HepG2 (cell line): ENCODE results near the gene ACAD8. TPM values are rescaled to one million over a fixed set of nuclear protein-coding genes. Genes with fewer than 3 reads are reported as not detected.
A peak's percentile ranks its signal among the peaks of the same experiment; 100 is the strongest.

Experiments used
- ATAC-seq: fragments of 200-7000 bp; cut with Tn5 transposase; 3 replicates; pipeline ENCODE4 v1.9.1; 2020; ENCODE audit warnings: mild to moderate bottlenecking, moderate library complexity
- BruUV-seq: library from RNA; stranded (reverse); fragments of 400-500 nt; replicated peaks from 2 replicates; lab custom pipeline; 2021; lab: Mats Ljungman, UMichigan
- CTCF ChIA-PET: fragments of 300-600 bp; formaldehyde crosslinking; extraction: SDS; loops from one replicate; lab custom pipeline; 2021; ENCODE audit warnings: low total read pairs, inconsistent platforms, low intra/inter-chr PET ratio; lab: Yijun Ruan, JAX
- POLR2A ChIA-PET: fragments of 350-600 bp; sonication (Branson Sonifier 250); formaldehyde crosslinking; loops from one replicate; lab custom pipeline; 2020; ENCODE audit warnings: antibody characterized with exemption, inconsistent platforms; lab: Yijun Ruan, JAX
- DNase-seq: peaks from one replicate; pipeline ENCODE4 v3.0.0-alpha.2; 2015; ENCODE audit warnings: low spot score
- FAIRE-seq: peaks from 3 replicates; lab custom pipeline; 2011; peaks lifted over from hg19 to GRCh38; lab: Jason Lieb, UNC
- H2AFZ ChIP-seq: one replicate; pipeline ENCODE4 v1.6.1; 2011; ENCODE audit warnings: low read length, inconsistent platforms
- H3K27ac ChIP-seq: fragments of 300-600 bp; 3 replicates; pipeline ENCODE4 v1.8.0; 2011; ENCODE audit warnings: mixed run types, mild to moderate bottlenecking, mixed read lengths, low read length, inconsistent platforms; ENCODE audit not compliant: insufficient read depth; ENCODE audit errors: extremely low read length
- H3K27me3 ChIP-seq, 2 experiments: fragments of 200-600 bp in 1 of 2; 2 replicates in 1 of 2; 3 replicates in 1 of 2; pipeline versions ENCODE4 v1.6.0 to v1.8.0; 2011; ENCODE audit warnings: low read length in 2 of 2, mild to moderate bottlenecking in 2 of 2, moderate library complexity in 2 of 2, inconsistent platforms in 1 of 2; ENCODE audit not compliant: insufficient read depth in 2 of 2, control insufficient read depth in 1 of 2
- H3K36me3 ChIP-seq, 2 experiments: fragments of 200-600 bp in 1 of 2; replicated peaks in 1 of 2; 2 replicates in 1 of 2; 3 replicates in 1 of 2; pipeline versions ENCODE4 v1.5.1 to v1.8.0; 2011; ENCODE audit warnings: low read length in 2 of 2, inconsistent platforms in 1 of 2; ENCODE audit not compliant: insufficient read depth in 2 of 2, control insufficient read depth in 1 of 2
- H3K4me1 ChIP-seq: 2 replicates; pipeline ENCODE4 v1.5.1; 2012; ENCODE audit warnings: low read length, inconsistent platforms; ENCODE audit not compliant: insufficient read depth
- H3K4me2 ChIP-seq: 2 replicates; pipeline ENCODE4 v1.6.0; 2011; ENCODE audit warnings: low read depth, low read length, inconsistent platforms
- H3K4me3 ChIP-seq, 3 experiments: fragments of 200-600 bp in 1 of 3; sonication (generic), shearing (Covaris generic) in 1 of 3; replicated peaks in 1 of 3; 2 replicates each; pipeline ENCODE4 v1.5.1; 2011 to 2016; ENCODE audit warnings: low read length in 3 of 3, inconsistent platforms in 2 of 3, low read depth in 2 of 3, mild to moderate bottlenecking in 2 of 3, control low read depth in 1 of 3, mixed read lengths in 1 of 3; ENCODE audit not compliant: insufficient read depth in 1 of 3
- H3K79me2 ChIP-seq: one replicate; pipeline ENCODE4 v1.6.1; 2011; ENCODE audit warnings: low read length, inconsistent platforms; ENCODE audit not compliant: insufficient read depth
- H3K9ac ChIP-seq: 2 replicates; pipeline ENCODE4 v1.6.0; 2011; ENCODE audit warnings: mild to moderate bottlenecking, low read depth, low read length, inconsistent platforms; ENCODE audit not compliant: insufficient read depth
- H3K9me3 ChIP-seq: 2 replicates; pipeline ENCODE4 v1.5.1; 2012; ENCODE audit warnings: mild to moderate bottlenecking, low read length
- H4K20me1 ChIP-seq: 2 replicates; pipeline ENCODE4 v1.6.0; 2011; ENCODE audit warnings: inconsistent platforms, mild to moderate bottlenecking, low read length, moderate library complexity; ENCODE audit not compliant: insufficient read depth
- AHR ChIP-seq: IDR thresholded peaks from 2 replicates; pipeline ENCODE4 v1.6.1; 2018; ENCODE audit warnings: missing genetic modification reagents, missing compliant biosample characterization
- ATRX ChIP-seq: sonication (generic); formaldehyde crosslinking; IDR thresholded peaks from 2 replicates; pipeline ENCODE4 v1.4.0; 2020; ENCODE audit warnings: missing genetic modification reagents, borderline replicate concordance
- CTCF ChIP-seq: sonication (generic); formaldehyde crosslinking; IDR thresholded peaks from 2 replicates; pipeline ENCODE4 v1.5.0; 2020; ENCODE audit warnings: mild to moderate bottlenecking, missing genetic modification reagents, moderate library complexity
- FOXK1 ChIP-seq: sonication (generic); formaldehyde crosslinking; IDR thresholded peaks from 2 replicates; pipeline ENCODE4 v1.4.0; 2020; ENCODE audit warnings: low read depth, missing genetic modification reagents, borderline replicate concordance
- HMGXB4 ChIP-seq, 2 experiments: sonication (generic) in 1 of 2; formaldehyde crosslinking in 1 of 2; IDR thresholded peaks; 2 replicates each; pipeline versions ENCODE4 v1.4.0 to v1.6.1; 2018 to 2020; ENCODE audit warnings: missing genetic modification reagents in 2 of 2, borderline replicate concordance in 1 of 2, low read depth in 1 of 2, mild to moderate bottlenecking in 1 of 2, missing biosample characterization in 1 of 2
- NFYB ChIP-seq: sonication (generic); formaldehyde crosslinking; IDR thresholded peaks from 2 replicates; pipeline ENCODE4 v1.4.0; 2020; ENCODE audit warnings: missing genetic modification reagents
- RAD21 ChIP-seq: fragments of 450-650 bp; formaldehyde crosslinking; IDR thresholded peaks from 2 replicates; pipeline ENCODE4 v1.5.0; 2020; ENCODE audit warnings: mild to moderate bottlenecking
- STAG1 ChIP-seq: sonication (generic); formaldehyde crosslinking; IDR thresholded peaks from 2 replicates; pipeline ENCODE4 v1.4.0; 2020; ENCODE audit warnings: missing genetic modification reagents
- ZNF142 ChIP-seq: sonication (generic); formaldehyde crosslinking; IDR thresholded peaks from 2 replicates; pipeline ENCODE4 v1.4.0; 2020; ENCODE audit warnings: missing genetic modification reagents
- ZNF251 ChIP-seq: sonication (generic); formaldehyde crosslinking; IDR thresholded peaks from 2 replicates; pipeline ENCODE4 v1.9.0; 2021; ENCODE audit warnings: mild to moderate bottlenecking, missing genetic modification reagents
- ZNF280B ChIP-seq: sonication (generic); formaldehyde crosslinking; IDR thresholded peaks from 2 replicates; pipeline ENCODE4 v1.5.0; 2020; ENCODE audit warnings: missing genetic modification reagents, mild to moderate bottlenecking, borderline replicate concordance
- WGBS: methylation state at CpG from one replicate; pipeline ENCODE4 v1.1.6; 2017; ENCODE audit warnings: low lambda C conversion rate; 5-methylcytosine and 5-hydroxymethylcytosine counted together
- in situ Hi-C: cut with HindIII; loops from 2 replicates; pipeline ENCODE4 v1.10.0; 2017; ENCODE audit warnings: low pct_unique_long_range_greater_than_20kb; ENCODE audit not compliant: extremely low pct_ligation_motif_present
- intact Hi-C: fragments of 100-400 bp; cut with micrococcal nuclease; formaldehyde crosslinking; loops from one replicate; pipeline ENCODE4 v1.10.0; 2022; ENCODE audit not compliant: unreplicated experiment
- polyA plus RNA-seq, 8 experiments: library from polyadenylated mRNA; depleted of rRNA in 3 of 8; stranded (reverse) in 7 of 8; unstranded in 1 of 8; fragments of >200 nt; fragmentation: Illumina TruSeq in 4 of 8; extraction: Trizol in 4 of 8; gene quantifications; 2 replicates each; pipeline versions ENCODE4 v1.2.1 to v1.2.3, GENCODE V29; 2011 to 2016; ENCODE audit warnings: low read depth in 4 of 8, missing spikeins in 1 of 8, mixed read lengths in 1 of 8; ENCODE audit not compliant: insufficient read depth in 1 of 8
- total RNA-seq, 5 experiments: library from RNA; depleted of rRNA; stranded (reverse); fragments of >200 nt; fragmentation: Illumina TruSeq; extraction: Trizol; gene quantifications; 2 replicates each; pipeline ENCODE4 v1.2.3, GENCODE V29; 2016; ENCODE audit warnings: low read depth in 1 of 5

The ACAD8 gene
- total and polyA plus RNA-seq, 2 of the 13 experiments (the other 11 are each of a cell fraction or from before 2014, with no cell fraction given), result 13.5 to 20.3 TPM

- POLR2A ChIA-PET, result no interaction called here
- Histone ChIP-seq H3K9me3 (no peaks in the 10 kb centered on the region), H2AFZ (no peak overlapping the region), H3K36me3 (peaks cover 10 to 47% of the 10 kb centered on the region in 2 experiments; a peak in 4 of 5 replicates), H3K27ac (no peak overlapping the region), H3K9ac (no peak overlapping the region), H3K4me1 (no peaks in the 10 kb centered on the region), H4K20me1 (no peaks in the 10 kb centered on the region), H3K27me3 (no peaks in the 10 kb centered on the region), H3K4me2 (no peak overlapping the region), H3K79me2 (no peaks in the 10 kb centered on the region), H3K4me3 (no peak overlapping the region)
- DNase-seq (peak; percentile 20), ATAC-seq (peak; percentile 95), FAIRE-seq (no peak)
- WGBS, result 85% methylated on average over 11 of the region's 14 CpGs
- BruUV-seq, result no TSS peak
- intact Hi-C loops (no loop called here), in situ Hi-C loops (no loop called here)
- CTCF ChIA-PET, result interaction anchor here (0.8 to 1.5 kb wide), 2 partner anchors 54 to 99 kb away, joined by 3 to 5 read pairs; no protein-coding TSS in a partner anchor
- TF ChIP-seq CTCF, result peak; percentile 75
- TF ChIP-seq ATRX (CRISPR knock-in tag), result no peak
- TF ChIP-seq AHR (CRISPR knock-in tag), result no peak
- no peak for TF ChIP-seq ZNF280B (CRISPR knock-in tag)
- peak; percentile 58 for TF ChIP-seq STAG1 (CRISPR knock-in tag)
- no peak for TF ChIP-seq NFYB (CRISPR knock-in tag)
- TF ChIP-seq HMGXB4 (CRISPR knock-in tag; IDR thresholded peaks at IDR 0.05; ENCODE audit: borderline replicate concordance in 1 of 2, low read depth in 1 of 2), result no peak
- peak; percentile 87; the same call in 1 of the 2 replicates for TF ChIP-seq FOXK1
- no peak for TF ChIP-seq ZNF251 (CRISPR knock-in tag)
- no peak for TF ChIP-seq ZNF142 (CRISPR knock-in tag)
- peak; percentile 15; the same call in 1 of the 2 replicates for TF ChIP-seq RAD21
Observed at GRCh38 chr11:134261626-134262488, 8.5 kb downstream of the ACAD8 start.
